H9 (cell line): Measurements from ENCODE around the gene TNFRSF21. TPM values are rescaled to one million over a fixed set of nuclear protein-coding genes. Genes with fewer than 3 reads are reported as not detected.

ENCODE experiments used
- DNase-seq: peaks from one replicate; pipeline ENCODE4 v3.0.0-alpha.2; 2017
- H2AFZ ChIP-seq: one replicate; pipeline ENCODE4 v1.6.1; 2013; ENCODE audit warnings: mild to moderate bottlenecking, low read length, control low read depth, moderate library complexity
- H2AK5ac ChIP-seq: 2 replicates; pipeline ENCODE4 v1.6.1; 2013; ENCODE audit warnings: low read length, control low read depth, mixed read lengths; ENCODE audit not compliant: insufficient read length
- H2BK120ac ChIP-seq: one replicate; pipeline ENCODE4 v1.6.1; 2013; ENCODE audit warnings: low read depth, mild to moderate bottlenecking, low read length, control low read depth, inconsistent platforms; ENCODE audit not compliant: poor library complexity, severe bottlenecking
- H2BK12ac ChIP-seq: 2 replicates; pipeline ENCODE4 v1.6.1; 2013; ENCODE audit warnings: low read length, control low read depth, mixed read lengths, low read depth; ENCODE audit not compliant: insufficient read length
- H2BK15ac ChIP-seq: 2 replicates; pipeline ENCODE4 v1.6.1; 2013; ENCODE audit warnings: low read depth, low read length, control low read depth
- H2BK20ac ChIP-seq: one replicate; pipeline ENCODE4 v1.6.1; 2013; ENCODE audit warnings: low read depth, mild to moderate bottlenecking, low read length, control low read depth, inconsistent platforms; ENCODE audit not compliant: poor library complexity, severe bottlenecking
- H2BK5ac ChIP-seq: 2 replicates; pipeline ENCODE4 v1.6.1; 2013; ENCODE audit warnings: low read length, control low read depth, mixed read lengths; ENCODE audit not compliant: insufficient read length
- H3K14ac ChIP-seq: 2 replicates; pipeline ENCODE4 v1.6.1; 2013; ENCODE audit warnings: low read length, control low read depth; ENCODE audit not compliant: insufficient read depth
- H3K18ac ChIP-seq: 2 replicates; pipeline ENCODE4 v1.6.1; 2013; ENCODE audit warnings: low read depth, mild to moderate bottlenecking, mixed read lengths, low read length, control low read depth; ENCODE audit not compliant: insufficient read length
- H3K23ac ChIP-seq: 2 replicates; pipeline ENCODE4 v1.6.1; 2013; ENCODE audit warnings: low read length, control low read depth, mixed read lengths, low read depth; ENCODE audit not compliant: insufficient read length
- H3K23me2 ChIP-seq: 2 replicates; pipeline ENCODE4 v1.6.1; 2013; ENCODE audit warnings: low read depth, mild to moderate bottlenecking, mixed read lengths, low read length, control low read depth; ENCODE audit not compliant: insufficient read length, poor library complexity, severe bottlenecking
- H3K27ac ChIP-seq: 2 replicates; pipeline ENCODE4 v1.5.1; 2013; ENCODE audit warnings: low read length, control low read depth, mixed read lengths, low read depth; ENCODE audit not compliant: insufficient read length
- H3K27me3 ChIP-seq: 2 replicates; pipeline ENCODE4 v1.6.1; 2013; ENCODE audit warnings: low read length, control low read depth, inconsistent platforms; ENCODE audit not compliant: insufficient read depth
- H3K4ac ChIP-seq: 2 replicates; pipeline ENCODE4 v1.6.1; 2013; ENCODE audit warnings: low read depth, mild to moderate bottlenecking, control low read depth, inconsistent platforms, low read length, moderate library complexity
- H3K4me1 ChIP-seq: 2 replicates; pipeline ENCODE4 v1.6.1; 2013; ENCODE audit warnings: low read length, control low read depth, inconsistent platforms; ENCODE audit not compliant: insufficient read depth
- H3K4me2 ChIP-seq: 2 replicates; pipeline ENCODE4 v1.6.1; 2013; ENCODE audit warnings: low read length, control low read depth, mixed read lengths; ENCODE audit not compliant: insufficient read length, insufficient read depth
- H3K56ac ChIP-seq: 2 replicates; pipeline ENCODE4 v1.6.1; 2013; ENCODE audit warnings: low read depth, mild to moderate bottlenecking, mixed read lengths, low read length, control low read depth; ENCODE audit not compliant: insufficient read length
- H3K79me1 ChIP-seq: 2 replicates; pipeline ENCODE4 v1.6.1; 2013; ENCODE audit warnings: low read depth, mild to moderate bottlenecking, moderate library complexity, low read length, control low read depth, inconsistent platforms; ENCODE audit not compliant: insufficient read depth, poor library complexity, severe bottlenecking
- H3K79me2 ChIP-seq: 2 replicates; pipeline ENCODE4 v1.6.1; 2013; ENCODE audit warnings: low read length, control low read depth, inconsistent platforms; ENCODE audit not compliant: insufficient read depth
- H3K9ac ChIP-seq: 2 replicates; pipeline ENCODE4 v1.6.1; 2013; ENCODE audit warnings: low read length, control low read depth, mixed read lengths; ENCODE audit not compliant: insufficient read length; ENCODE audit errors: extremely low read depth
- H3K9me3 ChIP-seq: one replicate; pipeline ENCODE4 v1.6.1; 2013; ENCODE audit warnings: low read depth, low read length, inconsistent platforms; ENCODE audit not compliant: control insufficient read depth
- H3T11ph ChIP-seq: one replicate; pipeline ENCODE4 v1.6.1; 2013; ENCODE audit warnings: mild to moderate bottlenecking, low read length, control low read depth, inconsistent platforms
- H4K20me1 ChIP-seq: one replicate; pipeline ENCODE4 v1.6.1; 2013; ENCODE audit not compliant: control insufficient read depth, insufficient read length, insufficient read depth
- H4K5ac ChIP-seq: 2 replicates; pipeline ENCODE4 v1.6.1; 2013; ENCODE audit warnings: low read depth, mild to moderate bottlenecking, mixed read lengths, low read length, control low read depth; ENCODE audit not compliant: insufficient read length
- H4K8ac ChIP-seq: replicated peaks from 2 replicates; pipeline ENCODE4 v1.6.1; 2013; ENCODE audit warnings: low read length, control low read depth, mixed read lengths, low read depth; ENCODE audit not compliant: insufficient read length
- H4K91ac ChIP-seq: 2 replicates; pipeline ENCODE4 v1.6.1; 2013; ENCODE audit warnings: low read depth, mild to moderate bottlenecking, moderate library complexity, mixed read lengths, low read length, control low read depth; ENCODE audit not compliant: insufficient read length
- H3K27ac Mint-ChIP-seq, 3 experiments: 2 replicates in 2 of 3; 3 replicates in 1 of 3; pipeline ENCODE4 v1.8.0; 2020 to 2021; ENCODE audit warnings: mixed read lengths in 3 of 3, mild to moderate bottlenecking in 1 of 3, moderate library complexity in 1 of 3
- H3K27me3 Mint-ChIP-seq: 2 replicates; pipeline ENCODE4 v1.8.0; 2021; ENCODE audit warnings: low read depth, mild to moderate bottlenecking, moderate library complexity, mixed read lengths
- H3K36me3 Mint-ChIP-seq, 3 experiments: 2 replicates in 2 of 3; 3 replicates in 1 of 3; pipeline ENCODE4 v1.8.0; 2020 to 2021; ENCODE audit warnings: low read depth in 3 of 3, mixed read lengths in 3 of 3; ENCODE audit not compliant: insufficient read depth in 1 of 3
- H3K4me1 Mint-ChIP-seq, 2 experiments: 2 replicates each; pipeline ENCODE4 v1.8.0; 2020; ENCODE audit warnings: mixed read lengths in 2 of 2
- H3K4me3 Mint-ChIP-seq, 2 experiments: 2 replicates in 1 of 2; 3 replicates in 1 of 2; pipeline ENCODE4 v1.8.0; 2020 to 2021; ENCODE audit warnings: mild to moderate bottlenecking in 2 of 2, mixed read lengths in 2 of 2, moderate library complexity in 1 of 2
- H3K9me3 Mint-ChIP-seq, 2 experiments: 2 replicates in 1 of 2; 3 replicates in 1 of 2; pipeline ENCODE4 v1.8.0; 2020; ENCODE audit warnings: mild to moderate bottlenecking in 2 of 2, mixed read lengths in 2 of 2, moderate library complexity in 1 of 2
- CTCF ChIP-seq: fragments of 200-600 bp; sonication (generic); conservative IDR thresholded peaks from 3 replicates; pipeline ENCODE4 v1.8.0; 2021; ENCODE audit warnings: antibody characterized with exemption, mild to moderate bottlenecking
- WGBS: extraction: QIAGEN DNeasy Blood & Tissue Kit; methylation state at CpG from one replicate; pipeline ENCODE4 v1.1.7; 2013; ENCODE audit warnings: missing lambda C conversion rate, low lambda C conversion rate, mixed read lengths; ENCODE audit not compliant: insufficient read length; ENCODE audit errors: extremely low coverage; 5-methylcytosine and 5-hydroxymethylcytosine counted together
- total RNA-seq: library from RNA; stranded (reverse); gene quantifications from 2 replicates; pipeline ENCODE4 v1.2.1, GENCODE V29; 2021

Gene TNFRSF21
- total RNA-seq, 1 experiment from 2014 or later = 39.1 TPM

GRCh38 chr6:47276377-47276776 lies 33.3 kb downstream of the TNFRSF21 start:
- H3K9ac ChIP-seq = no peak overlapping the region
- H3K9me3 ChIP-seq = no peaks in the 10 kb centered on the region
- no peak for TF ChIP-seq CTCF
- H3K4me3 Mint-ChIP-seq = no peak overlapping the region
- H2BK12ac ChIP-seq = no peak overlapping the region
- H3K4me1 ChIP-seq = no peaks in the 10 kb centered on the region; the same call in 1 of the 2 replicates
- H3K23ac ChIP-seq = no peak overlapping the region
- H2AFZ ChIP-seq = no peak overlapping the region
- no peaks in the 10 kb centered on the region for H3K23me2 ChIP-seq
- no peak overlapping the region for H4K8ac ChIP-seq
- no peak overlapping the region for H3K18ac ChIP-seq
- no peak overlapping the region for H2BK20ac ChIP-seq
- H2BK120ac ChIP-seq = no peak overlapping the region
- no peak overlapping the region for H3K56ac ChIP-seq
- no peak overlapping the region for H2BK15ac ChIP-seq
- H3K4ac ChIP-seq = no peak overlapping the region
- peaks cover 31 to 33% (median 31%) of the 10 kb centered on the region in 3 experiments for H3K36me3 Mint-ChIP-seq
- no peak overlapping the region for H4K91ac ChIP-seq
- H3K27ac ChIP-seq = no peak overlapping the region
- peaks cover 4% of the 10 kb centered on the region; the same call in 1 of the 2 replicates for H3K79me2 ChIP-seq
- H2AK5ac ChIP-seq = no peak overlapping the region
- H3K4me1 Mint-ChIP-seq = peaks cover 7 to 10% of the 10 kb centered on the region in 2 experiments
- no peak overlapping the region for H2BK5ac ChIP-seq
- H4K5ac ChIP-seq = no peak overlapping the region
- H3K4me2 ChIP-seq = no peak overlapping the region
- no peaks in the 10 kb centered on the region for H3K27me3 Mint-ChIP-seq
- no peaks in the 10 kb centered on the region for H4K20me1 ChIP-seq
- H3T11ph ChIP-seq = no peak overlapping the region
- H3K14ac ChIP-seq = no peak overlapping the region
- no peaks in the 10 kb centered on the region for H3K79me1 ChIP-seq
- no peaks in the 10 kb centered on the region for H3K27me3 ChIP-seq
- WGBS = no CpG with 5 or more reads among the region's 3 CpGs
- DNase-seq = no peak
- H3K9me3 Mint-ChIP-seq = peaks cover 5 to 7% of the 10 kb centered on the region in 2 experiments; a peak in 3 of 5 replicates
- H3K27ac Mint-ChIP-seq = no peak overlapping the region
